GM12891 (cell line): ENCODE data around the gene DEPDC5.

ENCODE experiments used
- PAX5 ChIP-seq: IDR thresholded peaks from 2 replicates; pipeline ENCODE4 v1.6.1; 2011; ENCODE audit warnings: low read length, moderate library complexity, mild to moderate bottlenecking; ENCODE audit not compliant: insufficient read depth, severe bottlenecking
- POLR2A ChIP-seq: IDR thresholded peaks from 2 replicates; pipeline ENCODE4 v1.6.1; 2011; ENCODE audit warnings: low read depth, low read length, control low read depth
- POLR2AphosphoS5 ChIP-seq: IDR thresholded peaks from 2 replicates; pipeline ENCODE4 v1.6.1; 2011; ENCODE audit warnings: low read depth, low read length, control low read depth
- SPI1 ChIP-seq: IDR thresholded peaks from 2 replicates; pipeline ENCODE4 v1.6.1; 2011; ENCODE audit warnings: low read depth, low read length, control low read depth
- TAF1 ChIP-seq: IDR thresholded peaks from 2 replicates; pipeline ENCODE4 v1.6.1; 2011; ENCODE audit warnings: low read depth, low read length, control low read depth

DNA sequence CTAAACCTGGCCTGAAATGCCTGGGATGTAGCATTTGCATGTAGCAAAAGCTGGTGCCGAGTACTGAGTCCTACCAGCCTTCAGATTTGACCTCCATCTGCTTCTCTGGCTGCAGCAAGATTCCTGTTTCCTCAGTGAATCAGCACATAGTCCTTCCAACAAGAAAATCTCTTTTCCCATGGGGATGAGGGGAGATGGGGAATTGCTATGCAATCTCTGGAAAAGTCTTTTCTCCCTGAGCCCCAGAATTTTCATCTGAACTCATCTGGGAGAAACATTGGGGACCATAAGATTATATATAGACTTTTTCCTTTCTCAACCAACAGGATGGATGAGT lies 158.6 kb downstream of the DEPDC5 start:
- TF ChIP-seq POLR2A = no peak
- no peak for TF ChIP-seq PAX5
- no peak for TF ChIP-seq POLR2AphosphoS5
- no peak for TF ChIP-seq TAF1
- no peak for TF ChIP-seq SPI1
